H1 (cell line): ENCODE results near the gene TTC39A. TPM values are rescaled to one million over a fixed set of nuclear protein-coding genes. Genes with fewer than 3 reads are reported as not detected.

Experiments
- CTCF ChIA-PET: fragments of 300-600 bp; sonication (Branson Sonifier 250); formaldehyde crosslinking; loops from one replicate; lab custom pipeline; 2021; ENCODE audit not compliant: partially characterized antibody; lab: Charles Lee
- POLR2A ChIA-PET: fragments of 300-600 bp; sonication (Branson Sonifier 250); formaldehyde crosslinking; loops from one replicate; lab custom pipeline; 2021; ENCODE audit warnings: inconsistent platforms; ENCODE audit not compliant: partially characterized antibody; lab: Charles Lee
- DNase-seq, 2 experiments: peaks; one replicate each; pipeline versions ENCODE4 v3.0.0 to v3.0.0-alpha.2; 2010 to 2022; ENCODE audit warnings: low spot score in 2 of 2, low read depth in 1 of 2, mixed read lengths in 1 of 2
- FAIRE-seq: peaks from 2 replicates; lab custom pipeline; 2011; peaks lifted over from hg19 to GRCh38; lab: Jason Lieb, UNC
- H2AFZ ChIP-seq: 2 replicates; pipeline ENCODE4 v1.8.1; 2012; ENCODE audit warnings: low read length, inconsistent platforms
- H2AK5ac ChIP-seq: 2 replicates; pipeline ENCODE4 v1.6.1; 2013; ENCODE audit warnings: low read depth, low read length
- H2BK120ac ChIP-seq: replicated peaks from 2 replicates; pipeline ENCODE3; 2013; ENCODE audit warnings: low read depth, low read length, inconsistent platforms
- H2BK12ac ChIP-seq: 2 replicates; pipeline ENCODE4 v1.6.1; 2013; ENCODE audit warnings: low read depth, low read length
- H2BK15ac ChIP-seq: 2 replicates; pipeline ENCODE4 v1.6.1; 2013; ENCODE audit warnings: low read length
- H2BK20ac ChIP-seq: 2 replicates; pipeline ENCODE4 v1.6.1; 2013; ENCODE audit warnings: low read length
- H2BK5ac ChIP-seq: 2 replicates; pipeline ENCODE4 v1.6.1; 2013; ENCODE audit warnings: low read depth, low read length
- H3K14ac ChIP-seq: 2 replicates; pipeline ENCODE4 v1.6.1; 2013; ENCODE audit warnings: inconsistent platforms; ENCODE audit not compliant: insufficient read length
- H3K18ac ChIP-seq: 2 replicates; pipeline ENCODE4 v1.6.1; 2013; ENCODE audit warnings: low read length; ENCODE audit errors: extremely low read depth
- H3K23ac ChIP-seq: 2 replicates; pipeline ENCODE4 v1.6.1; 2013; ENCODE audit warnings: inconsistent platforms; ENCODE audit not compliant: insufficient read length
- H3K23me2 ChIP-seq: 2 replicates; pipeline ENCODE4 v1.6.1; 2013; ENCODE audit warnings: low read depth, low read length
- H3K27ac ChIP-seq: 2 replicates; pipeline ENCODE4 v1.6.1; 2011; ENCODE audit warnings: low read depth, low read length, inconsistent platforms
- H3K27me3 ChIP-seq, 4 experiments: replicated peaks in 1 of 4; 1 replicate in 1 of 4; 2 replicates in 3 of 4; pipeline versions ENCODE4 v1.6.1 to v1.8.1; 2011 to 2013; ENCODE audit warnings: low read length in 3 of 4, mild to moderate bottlenecking in 3 of 4, inconsistent platforms in 2 of 4, mixed read lengths in 2 of 4, moderate library complexity in 1 of 4; ENCODE audit not compliant: control insufficient read depth in 3 of 4, insufficient read depth in 3 of 4; ENCODE audit errors: extremely low read depth in 1 of 4
- H3K36me3 ChIP-seq, 4 experiments: 2 replicates each; pipeline versions ENCODE4 v1.6.1 to v1.8.1; 2011 to 2013; ENCODE audit warnings: mild to moderate bottlenecking in 4 of 4, low read length in 3 of 4, moderate library complexity in 2 of 4, control low read depth in 1 of 4, inconsistent platforms in 1 of 4; ENCODE audit not compliant: insufficient read depth in 4 of 4, control insufficient read depth in 2 of 4
- H3K4ac ChIP-seq: replicated peaks from 2 replicates; pipeline ENCODE3; 2013; ENCODE audit warnings: low read length, low read depth, mixed read lengths, inconsistent platforms; ENCODE audit not compliant: insufficient read length
- H3K4me1 ChIP-seq, 4 experiments: replicated peaks in 1 of 4; 1 replicate in 1 of 4; 2 replicates in 3 of 4; pipeline versions ENCODE4 v1.6.1 to v1.8.1; 2011 to 2013; ENCODE audit warnings: low read length in 3 of 4, inconsistent platforms in 2 of 4, mixed read lengths in 1 of 4; ENCODE audit not compliant: insufficient read depth in 4 of 4, control insufficient read depth in 3 of 4
- H3K4me2 ChIP-seq, 2 experiments: 2 replicates each; pipeline versions ENCODE4 v1.6.1 to v1.8.1; 2011 to 2013; ENCODE audit warnings: low read depth in 2 of 2, low read length in 2 of 2, control low read depth in 1 of 2, inconsistent platforms in 1 of 2, mild to moderate bottlenecking in 1 of 2; ENCODE audit not compliant: insufficient read depth in 1 of 2
- H3K4me3 ChIP-seq, 4 experiments: fragments of 200-600, 300-600 bp in 1 of 4; sonication (generic), shearing (Covaris generic), sonication (Bioruptor Twin) in 1 of 4; 2 replicates each; pipeline versions ENCODE4 v1.5.1 to v1.8.1; 2011 to 2016; ENCODE audit warnings: low read length in 4 of 4, low read depth in 3 of 4, control low read depth in 2 of 4, inconsistent platforms in 2 of 4, mild to moderate bottlenecking in 2 of 4, mixed read lengths in 1 of 4, moderate library complexity in 1 of 4; ENCODE audit not compliant: insufficient read depth in 2 of 4; ENCODE audit errors: extremely low read depth in 1 of 4
- H3K56ac ChIP-seq: replicated peaks from 2 replicates; pipeline ENCODE3; 2013; ENCODE audit warnings: low read depth, mild to moderate bottlenecking, mixed read lengths, low read length, inconsistent platforms; ENCODE audit not compliant: insufficient read length
- H3K79me1 ChIP-seq: 2 replicates; pipeline ENCODE4 v1.6.1; 2013; ENCODE audit warnings: low read depth, low read length, control low read depth
- H3K79me2 ChIP-seq, 2 experiments: 2 replicates each; pipeline versions ENCODE4 v1.6.1 to v1.8.1; 2012 to 2013; ENCODE audit warnings: low read length in 2 of 2, mild to moderate bottlenecking in 2 of 2, inconsistent platforms in 1 of 2; ENCODE audit not compliant: insufficient read depth in 2 of 2, control insufficient read depth in 1 of 2
- H3K9ac ChIP-seq, 4 experiments: replicated peaks in 1 of 4; 1 replicate in 1 of 4; 2 replicates in 3 of 4; pipeline versions ENCODE4 v1.6.1 to v1.8.1; 2011 to 2013; ENCODE audit warnings: low read depth in 3 of 4, low read length in 3 of 4, control low read depth in 2 of 4, mild to moderate bottlenecking in 2 of 4, moderate library complexity in 2 of 4, inconsistent platforms in 1 of 4; ENCODE audit errors: extremely low read depth in 1 of 4
- H3K9me3 ChIP-seq, 2 experiments: 2 replicates each; pipeline versions ENCODE4 v1.6.1 to v1.8.1; 2012 to 2013; ENCODE audit warnings: mild to moderate bottlenecking in 2 of 2, moderate library complexity in 2 of 2, control low read depth in 1 of 2, inconsistent platforms in 1 of 2, low read depth in 1 of 2, low read length in 1 of 2, mixed read lengths in 1 of 2; ENCODE audit not compliant: insufficient read depth in 2 of 2
- H4K20me1 ChIP-seq, 2 experiments: replicated peaks in 1 of 2; 2 replicates each; pipeline versions ENCODE3 to v1.8.1; 2011 to 2013; ENCODE audit warnings: inconsistent platforms in 2 of 2, low read length in 2 of 2, mild to moderate bottlenecking in 1 of 2; ENCODE audit not compliant: insufficient read depth in 2 of 2, control insufficient read depth in 1 of 2
- H4K5ac ChIP-seq: 2 replicates; pipeline ENCODE4 v1.6.1; 2013; ENCODE audit warnings: low read length, low read depth, mixed read lengths, inconsistent platforms; ENCODE audit not compliant: insufficient read length
- H4K8ac ChIP-seq: 2 replicates; pipeline ENCODE4 v1.8.0; 2013; ENCODE audit warnings: mild to moderate bottlenecking, moderate library complexity, low read length, inconsistent platforms; ENCODE audit not compliant: insufficient read depth; ENCODE audit errors: extremely low read depth
- H4K91ac ChIP-seq: replicated peaks from 2 replicates; pipeline ENCODE3; 2013; ENCODE audit warnings: low read length, mixed read lengths, inconsistent platforms; ENCODE audit not compliant: insufficient read length
- CHD2 ChIP-seq: IDR thresholded peaks from 2 replicates; pipeline ENCODE4 v1.6.1; 2012; ENCODE audit warnings: low read length, improper control_type of control experiment
- E2F6 ChIP-seq: IDR thresholded peaks from 2 replicates; pipeline ENCODE4 v1.6.1; 2012; ENCODE audit warnings: inconsistent platforms
- RAD21 ChIP-seq, 2 experiments: IDR thresholded peaks in 1 of 2; conservative IDR thresholded peaks in 1 of 2; 2 replicates each; pipeline ENCODE4 v1.6.1; 2011; ENCODE audit warnings: low read depth in 2 of 2, low read length in 2 of 2, improper control_type of control experiment in 1 of 2, inconsistent platforms in 1 of 2, mild to moderate bottlenecking in 1 of 2, moderate library complexity in 1 of 2
- WGBS, 2 experiments: shearing (Covaris generic) in 1 of 2; methylation state at CpG; one replicate each; pipeline versions ENCODE4 v1.1.6 to v1.1.7; 2013 to 2015; ENCODE audit warnings: low lambda C conversion rate in 2 of 2, mixed read lengths in 2 of 2, inconsistent platforms in 1 of 2, low coverage in 1 of 2, missing lambda C conversion rate in 1 of 2; ENCODE audit not compliant: insufficient replicate concordance in 2 of 2, insufficient coverage in 1 of 2, insufficient read length in 1 of 2; ENCODE audit errors: extremely low coverage in 1 of 2, missing lambda C conversion rate in 1 of 2; 5-methylcytosine and 5-hydroxymethylcytosine counted together
- polyA plus RNA-seq, 7 experiments: library from polyadenylated mRNA; depleted of rRNA in 3 of 7; stranded (reverse) in 5 of 7; unstranded in 2 of 7; fragments of >200 nt in 5 of 7; fragments of 200-250 nt in 2 of 7; gene quantifications; 1 replicate in 5 of 7; 2 replicates in 1 of 7; 4 replicates in 1 of 7; pipeline versions ENCODE4 v1.2.1 to v1.2.3, GENCODE V29; 2011 to 2013; ENCODE audit warnings: missing spikeins in 2 of 7, mixed read lengths in 2 of 7
- total RNA-seq: library from RNA; stranded (reverse); fragmentation: NEBNext Ultra II Directional; extraction: Animal tissue kit (Norgen Biotek cat#: 25700); gene quantifications from 2 replicates; pipeline ENCODE4 v1.2.1, GENCODE V29; 2021

Gene TTC39A
- total and polyA plus RNA-seq, 2 of the 8 experiments (the other 6 are each of a cell fraction or from before 2014, with no cell fraction given), result 5.5 to 5.8 TPM

- DNase-seq (no peak), FAIRE-seq (no peak)
- H3K27ac ChIP-seq, result no peak overlapping the region
- H3K23ac ChIP-seq, result no peak overlapping the region
- H3K4me2 ChIP-seq, result no peak overlapping the region
- 87% methylated on average over 4 of the region's 4 CpGs; no CpG with 5 or more reads in 1 of the 2 experiments for WGBS, 2 experiments
- no peak overlapping the region for H2BK120ac ChIP-seq
- H2BK5ac ChIP-seq, result no peak overlapping the region
- H3K4me3 ChIP-seq, result no peak overlapping the region
- no peak overlapping the region for H4K5ac ChIP-seq
- no peak overlapping the region for H2BK15ac ChIP-seq
- H4K20me1 ChIP-seq, result no peaks in the 10 kb centered on the region
- H3K18ac ChIP-seq, result no peak overlapping the region
- H4K91ac ChIP-seq, result no peak overlapping the region
- no peaks in the 10 kb centered on the region; a peak in 1 of 4 replicates for H3K9me3 ChIP-seq
- H2BK20ac ChIP-seq, result no peak overlapping the region
- H3K14ac ChIP-seq, result no peak overlapping the region
- no peaks in the 10 kb centered on the region for H3K79me2 ChIP-seq
- no peaks in the 10 kb centered on the region for H3K27me3 ChIP-seq
- CTCF ChIA-PET, result no interaction called here
- no peak overlapping the region for H2AK5ac ChIP-seq
- no peak overlapping the region for H3K56ac ChIP-seq
- H3K9ac ChIP-seq, result no peak overlapping the region
- no peaks in the 10 kb centered on the region for H3K23me2 ChIP-seq
- no peak overlapping the region for H2AFZ ChIP-seq
- no peaks in the 10 kb centered on the region for H3K79me1 ChIP-seq
- H3K36me3 ChIP-seq, result peaks cover 3 to 15% (median 6%) of the 10 kb centered on the region in 4 experiments; a peak in 6 of 8 replicates
- H3K4me1 ChIP-seq, result no peaks in the 10 kb centered on the region
- POLR2A ChIA-PET, result no interaction called here
- H3K4ac ChIP-seq, result no peak overlapping the region
- H4K8ac ChIP-seq, result no peak overlapping the region
- H2BK12ac ChIP-seq, result no peak overlapping the region
- TF ChIP-seq CHD2 (no peak), E2F6 (no peak), RAD21 (IDR thresholded peaks at IDR 0.05 in 1 of 2, conservative IDR thresholded peaks at IDR 0.05 in 1 of 2; ENCODE audit: low read depth in 2 of 2, low read length in 2 of 2) (no peak)
These were observed 38.8 kb upstream of the TTC39A start for GRCh38 chr1:51369171-51369570.
